Globus pallidus (tissue), 1 donor: ENCODE measurements around the gene TEX54.

Experiments used
- DNase-seq: peaks from one replicate; pipeline ENCODE4 v3.0.0-alpha.2; 2015; ENCODE audit warnings: low spot score

The TEX54 gene

DNA sequence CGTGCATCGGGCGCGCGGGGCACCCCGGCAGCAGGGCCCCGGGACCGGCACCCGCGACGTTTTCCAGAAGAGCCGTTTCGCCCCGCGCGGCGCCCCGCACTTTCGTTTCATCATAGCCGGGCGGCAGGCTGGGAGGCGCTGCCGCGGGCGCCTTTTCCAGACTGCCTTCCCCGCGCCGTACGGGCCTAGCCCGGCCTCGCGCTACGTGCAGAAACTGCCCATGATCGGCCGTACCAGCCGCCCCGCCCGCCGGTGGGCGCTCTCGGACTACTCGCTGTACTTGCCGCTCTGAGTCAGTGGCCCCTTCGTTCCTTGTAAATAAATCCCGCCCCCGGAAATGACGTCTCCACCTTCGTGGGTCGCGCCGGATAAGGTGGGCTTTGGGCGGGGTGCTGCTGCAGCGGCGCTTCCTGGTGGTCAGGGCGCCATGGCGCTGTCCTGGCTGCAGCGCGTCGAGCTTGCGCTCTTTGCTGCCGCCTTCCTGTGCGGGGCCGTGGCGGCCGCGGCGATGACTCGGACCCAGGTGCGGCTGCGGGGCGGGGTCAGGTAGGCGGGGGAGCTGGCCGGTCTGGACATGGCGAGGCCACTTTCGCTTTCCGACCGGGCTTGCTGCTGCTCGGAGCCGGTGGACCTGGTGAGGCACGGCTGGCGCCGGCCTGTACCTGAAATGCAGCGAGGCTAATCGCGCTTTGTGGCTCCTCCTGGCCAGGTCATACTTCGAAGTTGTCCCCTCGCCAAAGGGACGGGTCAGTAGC lies 45.5 kb downstream of the TEX54 start, which contains the start of gene TMEM179B:
Gene TMEM179B (plus strand): TSS at position 398 of the 755 bp plus-strand sequence. CDS start 30 bp downstream, at position 428.
- peak; percentile 99 for DNase-seq

DNA sequence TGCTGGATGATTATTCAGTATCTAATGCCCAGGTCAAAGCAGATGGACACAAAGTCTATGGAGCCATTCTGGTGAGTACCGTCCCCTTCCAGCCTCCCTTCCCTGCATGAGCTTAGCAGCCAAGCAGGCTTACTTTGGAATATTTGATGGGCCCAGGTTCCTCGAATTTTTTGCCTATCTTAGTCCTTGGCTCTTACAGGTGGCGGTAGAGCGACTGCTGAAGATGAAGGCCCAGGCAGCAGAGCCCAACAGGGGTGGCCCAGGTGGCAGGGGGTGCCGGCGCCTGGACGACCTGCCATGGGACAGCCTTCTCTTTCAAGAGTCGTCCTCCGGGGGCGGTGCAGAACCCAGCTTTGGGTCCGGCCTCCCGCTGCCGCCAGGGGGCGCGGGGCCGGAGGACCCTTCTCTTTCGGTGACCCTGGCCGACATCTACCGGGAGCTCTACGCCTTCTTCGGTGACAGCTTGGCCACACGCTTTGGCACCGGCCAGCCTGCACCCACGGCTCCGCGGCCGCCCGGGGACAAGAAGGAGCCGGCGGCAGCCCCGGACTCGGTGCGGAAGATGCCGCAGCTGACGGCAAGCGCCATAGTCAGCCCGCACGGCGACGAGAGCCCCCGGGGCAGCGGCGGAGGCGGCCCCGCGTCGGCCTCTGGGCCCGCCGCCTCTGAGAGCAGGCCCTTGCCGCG lies 46.2 kb downstream of the TEX54 start:
- peak; percentile 82 for DNase-seq

DNA sequence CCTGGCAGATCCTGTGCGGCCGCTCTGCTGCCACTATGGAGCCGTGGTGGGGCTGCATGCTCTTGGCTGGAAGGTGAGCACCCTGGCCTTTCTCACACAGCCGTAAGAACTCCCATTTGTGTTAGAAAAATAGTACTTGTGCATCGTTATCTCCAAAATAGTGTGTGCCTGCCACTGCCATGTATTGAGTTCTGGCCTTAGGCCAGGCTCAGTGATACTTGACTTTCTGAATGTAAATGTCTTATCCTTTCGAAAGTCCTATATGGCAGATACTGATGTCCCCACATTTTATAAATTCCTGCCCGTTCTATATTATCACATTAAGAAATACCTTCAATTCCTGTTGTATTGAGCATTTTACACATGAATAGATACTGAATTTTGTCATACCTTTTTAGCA lies 49.9 kb downstream of the TEX54 start:
- no peak for DNase-seq
